GM12878 (cell line): Measurements from ENCODE around the gene RBMXL2. TPM values are rescaled to one million over a fixed set of nuclear protein-coding genes. Genes with fewer than 3 reads are reported as not detected.

Source experiments
- ATAC-seq: fragments of 200-7000 bp; cut with Tn5 transposase; 3 replicates; pipeline ENCODE4 v1.9.1; 2020; ENCODE audit warnings: mild to moderate bottlenecking, moderate library complexity
- BruUV-seq: library from RNA; stranded (reverse); fragments of 400-500 nt; replicated peaks from 2 replicates; lab custom pipeline; 2021; lab: Mats Ljungman, UMichigan
- CTCF ChIA-PET: fragments of 300-600 bp; sonication (Branson Sonifier 250); formaldehyde crosslinking; extraction: SDS; loops from one replicate; lab custom pipeline; 2021; ENCODE audit warnings: inconsistent platforms; lab: Yijun Ruan, JAX
- POLR2A ChIA-PET: fragments of 350-600 bp; formaldehyde crosslinking; extraction: SDS; loops from one replicate; lab custom pipeline; 2021; ENCODE audit warnings: inconsistent platforms; lab: Charles Lee
- RAD21 ChIA-PET: fragments of 300-600 bp; sonication (Branson Sonifier 250); formaldehyde crosslinking; loops from one replicate; lab custom pipeline; 2023; ENCODE audit warnings: antibody characterized with exemption; ENCODE audit not compliant: unreplicated experiment; lab: Charles Lee
- SMC1A ChIA-PET: fragments of 300-600 bp; sonication (Branson Sonifier 250); formaldehyde crosslinking; loops from one replicate; lab custom pipeline; 2023; ENCODE audit not compliant: unreplicated experiment, uncharacterized antibody; lab: Charles Lee
- DNase-seq: peaks from one replicate; pipeline ENCODE4 v3.0.0-alpha.2; 2011; ENCODE audit warnings: low read depth, low spot score
- FAIRE-seq: peaks from 3 replicates; lab custom pipeline; 2011; peaks lifted over from hg19 to GRCh38; lab: Jason Lieb, UNC
- H2AFZ ChIP-seq: 2 replicates; pipeline ENCODE4 v1.6.0; 2011; ENCODE audit warnings: low read depth, low read length, control low read depth; ENCODE audit not compliant: control insufficient read depth
- H3K27ac ChIP-seq: 2 replicates; pipeline ENCODE4 v1.5.1; 2011; ENCODE audit warnings: control low read depth; ENCODE audit not compliant: control insufficient read depth, insufficient read depth
- H3K27me3 ChIP-seq, 2 experiments: replicated peaks in 1 of 2; 2 replicates each; pipeline versions ENCODE4 v1.6.0 to v1.6.1; 2011; ENCODE audit warnings: low read length in 1 of 2; ENCODE audit not compliant: control insufficient read depth in 2 of 2, insufficient read depth in 2 of 2
- H3K36me3 ChIP-seq, 2 experiments: 2 replicates each; pipeline ENCODE4 v1.5.1; 2011; ENCODE audit warnings: low read length in 1 of 2; ENCODE audit not compliant: control insufficient read depth in 2 of 2, insufficient read depth in 2 of 2
- H3K4me1 ChIP-seq: 2 replicates; pipeline ENCODE4 v1.6.1; 2011; ENCODE audit warnings: mild to moderate bottlenecking, low read length, moderate library complexity, mixed read lengths; ENCODE audit not compliant: control insufficient read depth, insufficient read depth
- H3K4me2 ChIP-seq: 2 replicates; pipeline ENCODE4 v1.6.0; 2011; ENCODE audit warnings: control low read depth; ENCODE audit not compliant: control insufficient read depth, insufficient read depth
- H3K4me3 ChIP-seq: fragments of 200-600 bp; sonication (generic); 2 replicates; pipeline ENCODE4 v1.5.1; 2016
- H3K79me2 ChIP-seq: 2 replicates; pipeline ENCODE4 v1.6.0; 2011; ENCODE audit warnings: low read length; ENCODE audit not compliant: control insufficient read depth, insufficient read depth
- H3K9ac ChIP-seq: 2 replicates; pipeline ENCODE4 v1.8.0; 2011; ENCODE audit warnings: low read length, control low read depth, mixed read lengths; ENCODE audit not compliant: control insufficient read depth, insufficient read depth
- H3K9me3 ChIP-seq: replicated peaks from 3 replicates; pipeline ENCODE4 v1.5.1; 2011; ENCODE audit warnings: mild to moderate bottlenecking, low read length; ENCODE audit not compliant: control insufficient read depth, insufficient read depth
- H4K20me1 ChIP-seq: 2 replicates; pipeline ENCODE4 v1.6.0; 2011; ENCODE audit not compliant: control insufficient read depth, insufficient read depth
- CEBPB ChIP-seq, 2 experiments: fragments of 150-350 bp in 1 of 2; IDR thresholded peaks; 2 replicates each; pipeline ENCODE4 v1.6.1; 2012 to 2014; ENCODE audit warnings: low read depth in 2 of 2, low read length in 2 of 2, borderline replicate concordance in 1 of 2, inconsistent platforms in 1 of 2
- E2F8 ChIP-seq: fragments of 450-650 bp; IDR thresholded peaks from 2 replicates; pipeline ENCODE4 v1.6.1; 2018; ENCODE audit warnings: mild to moderate bottlenecking, low read depth, moderate library complexity; ENCODE audit not compliant: partially characterized antibody
- FOS ChIP-seq: IDR thresholded peaks from 3 replicates; pipeline ENCODE4 v1.6.1; 2011; ENCODE audit warnings: borderline replicate concordance; ENCODE audit not compliant: insufficient read length; ENCODE audit errors: extremely low read depth
- GABPA ChIP-seq: IDR thresholded peaks from 2 replicates; pipeline ENCODE4 v1.6.1; 2014; ENCODE audit warnings: antibody characterized with exemption, low read depth, mild to moderate bottlenecking, inconsistent platforms
- KLF5 ChIP-seq: fragments of 450-650 bp; IDR thresholded peaks from 2 replicates; pipeline ENCODE4 v1.6.1; 2014; ENCODE audit warnings: mild to moderate bottlenecking; ENCODE audit not compliant: partially characterized antibody
- MEF2B ChIP-seq: fragments of 450-650 bp; IDR thresholded peaks from 2 replicates; pipeline ENCODE4 v1.6.1; 2018; ENCODE audit warnings: mild to moderate bottlenecking, moderate library complexity; ENCODE audit not compliant: partially characterized antibody, poor library complexity, severe bottlenecking
- MXI1 ChIP-seq: fragments of 150-350 bp; IDR thresholded peaks from 2 replicates; pipeline ENCODE4 v1.6.1; 2011; ENCODE audit warnings: low read depth, mild to moderate bottlenecking, inconsistent platforms, low read length, improper control_type of control experiment
- PML ChIP-seq: IDR thresholded peaks from 2 replicates; pipeline ENCODE4 v1.6.1; 2012; ENCODE audit warnings: low read length, inconsistent platforms
- RAD21 ChIP-seq: IDR thresholded peaks from 2 replicates; pipeline ENCODE4 v1.6.1; 2011; ENCODE audit warnings: mild to moderate bottlenecking, low read depth, low read length, moderate library complexity; ENCODE audit not compliant: insufficient read depth
- SMC3 ChIP-seq: IDR thresholded peaks from 2 replicates; pipeline ENCODE4 v1.6.1; 2011; ENCODE audit warnings: low read length, improper control_type of control experiment, borderline replicate concordance
- SUPT20H ChIP-seq: IDR thresholded peaks from 2 replicates; pipeline ENCODE4 v1.6.1; 2011; ENCODE audit warnings: low read depth, mild to moderate bottlenecking, low read length, moderate library complexity, borderline replicate concordance; ENCODE audit not compliant: control insufficient read depth
- TARDBP ChIP-seq: IDR thresholded peaks from 2 replicates; pipeline ENCODE4 v1.6.1; 2016; ENCODE audit warnings: borderline replicate concordance
- ZNF207 ChIP-seq: fragments of 450-650 bp; IDR thresholded peaks from 2 replicates; pipeline ENCODE4 v1.6.1; 2014; ENCODE audit warnings: antibody characterized with exemption, mild to moderate bottlenecking, borderline replicate concordance
- ZZZ3 ChIP-seq: IDR thresholded peaks from 2 replicates; pipeline ENCODE4 v1.6.1; 2011; ENCODE audit warnings: low read depth; ENCODE audit not compliant: control insufficient read depth, insufficient read length
- WGBS: methylation state at CpG from one replicate; pipeline ENCODE4 v1.1.6; 2016; ENCODE audit warnings: low lambda C conversion rate; ENCODE audit not compliant: insufficient replicate concordance, insufficient coverage; ENCODE audit errors: missing lambda C conversion rate; 5-methylcytosine and 5-hydroxymethylcytosine counted together
- in situ Hi-C: fragments of 300-500 bp; cut with MboI; formaldehyde crosslinking; loops from 9 replicates; pipeline ENCODE4 v1.14.3; 2018; ENCODE audit warnings: mixed read lengths
- intact Hi-C: fragments of 100-400 bp; cut with micrococcal nuclease; formaldehyde crosslinking; loops from one replicate; pipeline ENCODE4 v1.14.2; 2022; ENCODE audit not compliant: unreplicated experiment
- polyA plus RNA-seq, 11 experiments: library from polyadenylated mRNA; depleted of rRNA in 4 of 11; unstranded in 6 of 11; stranded (reverse) in 5 of 11; fragments of >200 nt; fragmentation: Nextera tagmentation in 4 of 11; fragmentation: Illumina TruSeq in 1 of 11; extraction: Ambion mirVana in 4 of 11; extraction: Trizol in 1 of 11; gene quantifications; 1 replicate in 1 of 11; 2 replicates in 10 of 11; pipeline versions ENCODE4 v1.2.1 to v1.2.3, GENCODE V29; 2011 to 2016; ENCODE audit warnings: inconsistent platforms in 2 of 11, missing spikeins in 2 of 11, low read depth in 1 of 11
- total RNA-seq, 4 experiments: library from RNA; depleted of rRNA in 3 of 4; stranded (reverse); fragments of >200 nt in 3 of 4; fragmentation: Illumina TruSeq in 1 of 4; extraction: Trizol in 1 of 4; gene quantifications; 2 replicates each; pipeline versions ENCODE4 v1.2.1 to v1.2.3, GENCODE V29; 2013 to 2021

Gene RBMXL2
- total and polyA plus RNA-seq, 10 of the 15 experiments (the other 5 are each of a cell fraction or from before 2014, with no cell fraction given), result not detected

- H3K27ac ChIP-seq, result no peak overlapping the region
- RAD21 ChIA-PET, result no interaction called here
- SMC1A ChIA-PET, result no interaction called here
- intact Hi-C loops (no loop called here), in situ Hi-C loops (no loop called here)
- no peak overlapping the region for H3K4me3 ChIP-seq
- FAIRE-seq (no peak), DNase-seq (no peak), ATAC-seq (no peak)
- no peaks in the 10 kb centered on the region for H3K4me1 ChIP-seq
- 89% methylated on average over 35 of the region's 111 CpGs for WGBS
- H3K27me3 ChIP-seq, result no peaks in the 10 kb centered on the region; a peak in 1 of 4 replicates
- TF ChIP-seq SUPT20H (no peak), SMC3 (no peak), GABPA (no peak), MEF2B (no peak), MXI1 (no peak), CEBPB (IDR thresholded peaks at IDR 0.05; ENCODE audit: borderline replicate concordance in 1 of 2, low read depth in 2 of 2, low read length in 2 of 2) (no peak), PML (no peak), ZNF207 (no peak), KLF5 (no peak), E2F8 (no peak), RAD21 (no peak), TARDBP (no peak), FOS (no peak), ZZZ3 (no peak)
- H3K9me3 ChIP-seq, result no peaks in the 10 kb centered on the region
- no peak overlapping the region for H2AFZ ChIP-seq
- CTCF ChIA-PET, result no interaction called here
- H3K9ac ChIP-seq, result no peak overlapping the region
- no peaks in the 10 kb centered on the region for H4K20me1 ChIP-seq
- BruUV-seq, result no TSS peak
- H3K4me2 ChIP-seq, result no peak overlapping the region
- H3K79me2 ChIP-seq, result no peaks in the 10 kb centered on the region
- no peaks in the 10 kb centered on the region for H3K36me3 ChIP-seq
- POLR2A ChIA-PET, result no interaction called here
Observed at GRCh38 chr11:7089328-7090251, 792 bp downstream of the RBMXL2 start.
